Measurements from ENCODE around the gene CEP19.

Gene CEP19

GRCh38 chr3:196670339-196670738, 41.7 kb downstream of the CEP19 start:
- no peak overlapping the region for H3K27ac ChIP-seq
- TF ChIP-seq, protein P1, sequence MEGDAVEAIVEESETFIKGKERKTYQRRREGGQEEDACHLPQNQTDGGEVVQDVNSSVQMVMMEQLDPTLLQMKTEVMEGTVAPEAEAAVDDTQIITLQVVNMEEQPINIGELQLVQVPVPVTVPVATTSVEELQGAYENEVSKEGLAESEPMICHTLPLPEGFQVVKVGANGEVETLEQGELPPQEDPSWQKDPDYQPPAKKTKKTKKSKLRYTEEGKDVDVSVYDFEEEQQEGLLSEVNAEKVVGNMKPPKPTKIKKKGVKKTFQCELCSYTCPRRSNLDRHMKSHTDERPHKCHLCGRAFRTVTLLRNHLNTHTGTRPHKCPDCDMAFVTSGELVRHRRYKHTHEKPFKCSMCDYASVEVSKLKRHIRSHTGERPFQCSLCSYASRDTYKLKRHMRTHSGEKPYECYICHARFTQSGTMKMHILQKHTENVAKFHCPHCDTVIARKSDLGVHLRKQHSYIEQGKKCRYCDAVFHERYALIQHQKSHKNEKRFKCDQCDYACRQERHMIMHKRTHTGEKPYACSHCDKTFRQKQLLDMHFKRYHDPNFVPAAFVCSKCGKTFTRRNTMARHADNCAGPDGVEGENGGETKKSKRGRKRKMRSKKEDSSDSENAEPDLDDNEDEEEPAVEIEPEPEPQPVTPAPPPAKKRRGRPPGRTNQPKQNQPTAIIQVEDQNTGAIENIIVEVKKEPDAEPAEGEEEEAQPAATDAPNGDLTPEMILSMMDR (conservative IDR thresholded peaks at IDR 0.05): no peak
- TF ChIP-seq ZFX (IDR thresholded peaks at IDR 0.05): no peak

DNA sequence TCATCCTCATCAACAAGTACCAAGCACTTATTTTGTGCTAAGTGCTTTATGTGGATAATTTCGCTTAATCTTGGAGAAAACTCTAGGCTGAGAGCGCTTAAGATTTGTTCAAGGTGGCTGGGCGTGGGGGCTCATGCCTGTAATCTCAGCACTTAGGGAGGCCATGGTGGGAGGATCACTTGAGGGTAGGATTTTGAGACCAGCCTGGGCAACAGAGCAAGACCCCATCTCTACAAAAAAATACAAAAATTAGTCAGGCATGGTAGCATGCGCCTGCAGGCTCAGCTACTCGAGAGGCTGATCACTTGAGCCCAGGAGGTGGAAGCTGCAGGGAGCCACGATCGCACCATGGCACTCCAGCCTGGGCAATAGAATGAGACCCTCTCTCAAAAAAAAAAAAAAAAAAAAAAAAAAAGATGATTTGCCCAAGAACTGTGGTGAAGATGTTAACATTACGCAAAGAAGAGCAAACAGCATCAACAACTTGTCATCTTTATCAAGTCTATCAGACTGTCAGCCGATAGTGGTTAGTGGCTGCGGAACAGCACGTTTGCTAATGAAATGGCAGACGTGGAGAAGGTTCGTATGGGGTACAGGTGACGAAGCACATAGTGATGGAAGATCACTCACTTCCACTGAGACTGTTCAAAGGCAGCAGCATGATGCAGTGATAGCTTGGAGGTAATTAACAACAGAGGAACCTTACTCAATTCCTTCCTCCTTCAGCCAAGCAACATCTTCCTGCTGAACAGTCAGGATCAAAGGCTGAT, 44.8 kb downstream of the CEP19 start:
- no peak for TF ChIP-seq ZFX (IDR thresholded peaks at IDR 0.05)
- TF ChIP-seq, protein P1 (conservative IDR thresholded peaks at IDR 0.05): no peak
- no peak overlapping the region for H3K27ac ChIP-seq

- TF ChIP-seq ZFX (IDR thresholded peaks at IDR 0.05): no peak
- TF ChIP-seq, protein P1 (conservative IDR thresholded peaks at IDR 0.05): no peak
- H3K27ac ChIP-seq: no peak overlapping the region
These were observed 45.8 kb downstream of the CEP19 start for GRCh38 chr3:196666001-196666867.

DNA sequence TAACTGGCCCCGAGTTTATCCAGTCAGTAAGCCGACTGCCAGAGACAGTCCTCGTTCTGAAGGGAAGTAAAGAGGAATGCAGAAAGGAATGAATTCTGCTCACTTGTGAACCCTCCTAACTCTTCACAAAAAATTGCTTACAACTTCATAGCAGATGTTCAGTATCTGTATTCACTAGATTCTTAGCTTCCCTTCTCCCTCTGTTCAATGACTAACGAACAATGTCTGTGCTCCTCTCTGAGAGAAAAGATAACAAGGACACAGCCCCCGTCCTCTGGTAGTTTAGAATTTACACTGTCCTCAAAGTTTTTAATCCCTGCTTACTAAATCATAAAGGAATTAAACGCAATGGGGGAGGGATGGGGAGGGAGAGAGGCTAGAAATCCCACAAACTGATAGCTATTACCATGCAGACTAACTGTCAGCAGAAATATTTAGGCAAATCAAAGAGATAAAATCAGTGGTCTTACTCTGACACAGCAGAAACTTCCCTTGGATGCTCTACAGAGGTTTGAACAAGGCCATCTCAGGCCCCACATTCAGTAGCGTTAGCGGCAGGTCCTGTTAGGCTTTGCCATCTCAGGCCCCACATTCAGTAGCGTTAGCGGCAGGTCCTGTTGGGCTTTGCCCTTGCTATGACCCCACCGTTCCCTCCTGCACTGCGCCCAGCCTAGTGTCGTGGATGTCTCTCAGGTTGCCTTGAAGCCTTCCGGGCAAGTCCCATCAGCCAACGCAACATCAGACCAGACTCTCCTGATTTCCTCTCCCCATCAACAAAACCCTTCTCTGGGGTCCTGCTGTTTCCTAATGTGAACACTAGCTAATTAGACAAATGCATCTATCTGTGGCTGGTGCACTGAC, 49.1 kb downstream of the CEP19 start:
- no peak overlapping the region for H3K27ac ChIP-seq
- no peak for TF ChIP-seq ZFX (IDR thresholded peaks at IDR 0.05)
- TF ChIP-seq, protein P1 (conservative IDR thresholded peaks at IDR 0.05): no peak

DNA sequence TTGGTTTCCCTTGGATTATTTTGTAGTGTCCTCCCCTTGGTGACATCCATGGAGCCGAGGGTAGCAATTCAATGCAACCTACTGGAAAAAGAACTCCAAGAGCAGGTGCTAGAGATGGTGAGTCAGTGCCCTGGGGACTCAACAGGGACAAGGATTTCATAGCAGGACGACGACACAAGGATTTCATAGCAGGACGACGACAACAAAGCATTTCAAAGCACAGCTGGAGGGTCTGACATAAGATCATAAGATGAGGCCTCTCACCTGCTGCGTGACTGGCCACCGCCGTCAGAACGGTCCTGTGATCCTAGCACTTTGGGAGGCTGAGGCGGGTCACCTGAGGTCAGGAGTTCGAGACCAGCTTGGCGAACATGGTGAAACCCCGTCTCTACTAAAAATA, 50.0 kb downstream of the CEP19 start:
- H3K27ac ChIP-seq: no peak overlapping the region
- TF ChIP-seq, protein P1 (conservative IDR thresholded peaks at IDR 0.05): no peak
- TF ChIP-seq ZFX (IDR thresholded peaks at IDR 0.05): no peak

DNA sequence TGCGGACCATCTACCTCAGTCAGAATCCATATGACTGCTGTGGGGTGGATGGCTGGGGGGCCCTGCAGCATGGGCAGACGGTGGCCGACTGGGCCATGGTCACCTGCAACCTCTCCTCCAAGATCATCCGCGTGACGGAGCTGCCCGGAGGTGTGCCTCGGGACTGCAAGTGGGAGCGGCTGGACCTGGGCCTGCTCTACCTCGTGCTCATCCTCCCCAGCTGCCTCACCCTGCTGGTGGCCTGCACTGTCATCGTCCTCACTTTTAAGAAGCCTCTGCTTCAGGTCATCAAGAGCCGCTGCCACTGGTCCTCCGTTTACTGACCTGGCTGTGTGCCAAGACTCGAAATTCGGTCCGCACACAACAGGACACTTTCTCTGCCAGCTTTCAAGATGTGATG, 50.6 kb downstream of the CEP19 start:
- H3K27ac ChIP-seq: no peak overlapping the region
- TF ChIP-seq, protein P1 (conservative IDR thresholded peaks at IDR 0.05): no peak
- no peak for TF ChIP-seq ZFX (IDR thresholded peaks at IDR 0.05)

All from C4-2B (cell line).